Measurements from ENCODE around the gene ALG12.
"Not testable (repeated sequence)": the region's sequence is repeated elsewhere in the genome, so short reads cannot be mapped to it uniquely, and the experiment has no call there.

ALG12 gene

DNA sequence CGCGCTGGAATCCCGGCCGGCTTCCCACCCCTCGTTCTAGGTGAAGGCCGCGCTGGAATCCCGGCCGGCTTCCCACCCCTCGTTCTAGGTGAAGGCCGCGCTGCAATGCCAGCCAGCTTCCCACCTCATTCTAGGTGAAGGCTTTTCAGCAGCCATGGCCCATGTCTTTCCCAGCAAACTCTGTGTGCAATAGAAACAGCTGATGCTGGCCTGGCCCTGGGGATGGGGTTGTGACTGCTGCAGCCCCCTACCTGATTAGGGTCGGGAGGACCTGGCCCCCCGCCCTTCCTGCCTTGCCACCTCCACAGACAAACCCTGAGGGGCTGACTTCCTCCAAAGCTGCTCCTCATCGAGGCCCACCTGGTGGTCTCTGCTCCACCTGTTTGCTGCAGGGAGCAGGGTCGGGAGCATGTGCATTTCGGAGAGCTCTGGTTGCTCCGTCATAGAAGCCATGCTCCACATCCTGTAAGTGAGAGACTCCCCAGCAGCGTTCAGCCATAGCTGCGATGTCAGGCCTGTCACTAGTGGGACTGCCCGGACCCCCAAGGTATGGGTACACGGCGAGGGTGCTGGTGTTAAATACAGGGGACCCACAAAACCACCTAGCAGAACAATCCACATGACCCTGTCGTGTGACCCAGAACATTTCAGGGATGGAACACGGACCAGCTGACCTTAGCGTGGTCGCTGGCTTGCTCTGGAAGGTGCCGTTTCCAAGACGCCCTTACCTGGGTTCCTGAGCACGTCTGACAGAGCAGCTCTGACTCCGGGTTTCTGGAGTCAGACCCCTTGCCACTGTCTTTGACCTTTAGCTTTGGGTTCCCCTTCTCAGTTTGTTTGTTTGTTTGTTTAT is 61.2 kb downstream of the ALG12 start:
- no peak for DNase-seq (ENCODE audit: low read depth)
- H3K4me3 ChIP-seq (ENCODE audit: low read depth, low read length), result no peak overlapping the region

- DNase-seq (ENCODE audit: low read depth), result no peak
- H3K4me3 ChIP-seq (ENCODE audit: low read depth, low read length), result no peak overlapping the region
These were observed 61.9 kb downstream of the ALG12 start for GRCh38 chr22:49856343-49856742.

DNA sequence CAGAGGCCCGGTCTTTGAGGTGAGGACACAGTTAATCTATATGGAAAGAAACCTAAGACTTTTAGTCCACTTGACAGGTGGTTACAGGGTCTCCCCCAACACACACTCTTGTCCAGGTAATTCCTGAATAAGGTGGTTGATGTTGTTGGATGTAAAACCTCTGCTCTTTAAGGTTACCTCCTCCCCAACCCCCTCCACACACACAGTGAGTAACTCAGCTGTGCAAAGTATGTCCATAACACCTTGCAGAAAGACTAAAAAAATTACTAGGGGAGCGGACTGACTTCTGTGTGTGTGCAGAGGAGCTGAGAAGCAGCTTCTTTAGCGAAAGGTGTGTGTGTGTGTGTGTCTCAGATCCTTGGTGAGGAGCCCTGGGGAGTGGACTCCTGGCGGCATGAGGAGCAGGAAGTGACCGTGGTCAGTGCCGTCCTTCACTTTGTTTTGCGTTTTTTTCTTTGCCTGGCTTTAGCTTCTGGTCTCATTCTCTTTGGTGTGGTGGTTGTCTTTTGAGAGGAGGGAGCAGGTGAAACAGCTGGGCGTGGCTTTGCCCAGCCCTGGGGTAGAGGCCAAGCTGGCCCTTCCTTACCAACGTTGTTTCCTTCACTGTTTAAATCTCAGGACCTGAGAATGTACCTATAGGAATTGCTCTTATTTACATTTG is 62.9 kb downstream of the ALG12 start:
- H3K4me3 ChIP-seq (ENCODE audit: low read depth, low read length), result peak overlapping the region; percentile 85
- no peak for DNase-seq (ENCODE audit: low read depth)

GRCh38 chr22:49853981-49854831 is 64.0 kb downstream of the ALG12 start:
- DNase-seq (ENCODE audit: low read depth), result no peak
- H3K4me3 ChIP-seq (ENCODE audit: low read depth, low read length), result peak overlapping the region; percentile 85

DNA sequence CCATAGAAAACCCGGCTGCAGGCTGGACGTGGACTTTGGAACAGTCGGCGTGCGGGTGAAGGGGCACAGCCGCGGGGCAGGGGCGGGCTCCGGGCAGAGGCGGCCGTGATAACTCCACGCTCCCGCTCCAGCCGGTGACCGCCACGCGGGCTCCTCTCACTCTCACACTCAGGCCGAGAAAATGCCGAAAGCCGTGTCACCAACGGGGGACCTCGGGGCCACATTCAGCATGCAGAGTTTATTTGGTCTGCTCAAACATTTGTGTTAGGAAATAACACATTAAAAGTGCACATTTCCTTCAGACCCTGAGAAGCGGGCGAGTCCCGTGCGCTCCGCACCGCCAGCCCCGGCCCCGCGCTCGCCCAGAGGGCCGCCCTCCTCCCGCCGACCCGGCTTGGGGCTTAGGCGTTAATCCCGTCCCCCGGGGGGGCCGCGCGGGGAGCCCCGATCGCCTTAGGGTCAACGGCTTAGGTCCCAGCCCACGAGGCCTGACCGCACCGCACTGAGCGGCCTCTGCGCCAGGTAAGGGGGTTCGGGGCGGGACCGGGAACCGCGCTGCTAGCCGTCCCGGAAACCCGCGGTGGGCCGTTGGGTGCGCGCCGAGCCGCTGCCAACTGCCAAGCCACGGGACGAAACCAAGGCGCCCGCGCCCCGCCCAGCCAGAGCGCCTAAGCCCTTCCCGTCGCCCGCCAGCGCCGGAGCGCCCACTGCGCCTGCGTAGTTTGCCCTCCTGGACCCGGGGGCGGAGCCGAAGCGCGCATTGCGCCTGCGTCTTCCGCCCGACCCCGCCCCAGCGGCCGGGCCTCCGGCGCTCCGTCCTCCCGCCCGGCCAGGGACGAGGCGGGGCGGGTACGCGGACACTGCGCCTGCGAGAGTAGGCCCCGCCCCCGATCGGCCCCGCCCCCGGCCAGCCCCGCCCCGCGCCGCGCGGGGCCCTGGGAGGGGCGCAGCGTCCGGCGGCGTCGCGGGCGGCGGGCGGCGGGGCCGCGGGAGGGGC is 65.0 kb downstream of the ALG12 start, which contains the start of gene ZBED4:
TSS of gene ZBED4 (plus strand) at position 947 of the 997 bp plus-strand sequence. CDS start 29,819 bp downstream, outside the sequence.
- DNase-seq (ENCODE audit: low read depth), result peak; percentile 83

DNA sequence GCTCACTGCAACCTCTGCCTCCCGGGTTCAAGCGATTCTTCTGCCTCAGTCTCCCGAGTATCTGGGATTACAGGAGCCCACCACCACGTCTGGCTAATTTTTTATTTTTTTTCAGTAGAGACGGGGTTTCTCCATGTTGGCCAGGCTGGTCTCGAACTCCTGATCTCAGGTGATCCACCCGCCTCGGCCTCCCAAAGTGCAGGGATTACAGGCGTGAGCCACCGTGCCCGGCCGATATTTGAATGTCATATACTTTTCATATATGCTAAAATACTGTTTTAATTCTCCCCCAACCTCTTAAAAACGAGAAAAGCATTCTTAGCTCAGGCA is 65.7 kb downstream of the ALG12 start:
- DNase-seq (ENCODE audit: low read depth), result not testable (repeated sequence)
- H3K4me3 ChIP-seq (ENCODE audit: low read depth, low read length), result peak overlapping the region; percentile 82

More for the DNA sequence above, 65.0 kb downstream of the ALG12 start, which contains the start of gene ZBED4:
- peak within 1 kb of the TSS; percentile 85 for H3K4me3 ChIP-seq (ENCODE audit: low read depth, low read length)

GRCh38 chr22:49850959-49851802 is 67.1 kb downstream of the ALG12 start:
- DNase-seq (ENCODE audit: low read depth), result no peak

More at GRCh38 chr22:49850959-49851802, 67.1 kb downstream of the ALG12 start:
- no peak overlapping the region for H3K4me3 ChIP-seq (ENCODE audit: low read depth, low read length)

All from skeletal muscle cell (primary cell).